ES-I3 (cell line): ENCODE measurements around the gene TCF7L1.
A peak's percentile ranks its signal among the peaks of the same experiment; 100 is the strongest.

Experiments
- H3K36me3 ChIP-seq: 2 replicates; pipeline ENCODE4 v1.6.1; 2013; ENCODE audit warnings: mild to moderate bottlenecking, low read length, control low read depth, moderate library complexity; ENCODE audit not compliant: insufficient read depth
- H3K4me1 ChIP-seq: 2 replicates; pipeline ENCODE4 v1.6.1; 2013; ENCODE audit warnings: mild to moderate bottlenecking, control low read depth, low read length; ENCODE audit not compliant: insufficient read depth
- H3K9ac ChIP-seq: 2 replicates; pipeline ENCODE4 v1.6.1; 2013; ENCODE audit warnings: low read depth, mild to moderate bottlenecking, low read length, moderate library complexity
- H3K9me3 ChIP-seq: 2 replicates; pipeline ENCODE4 v1.6.1; 2013; ENCODE audit warnings: mild to moderate bottlenecking, low read length, moderate library complexity; ENCODE audit not compliant: control insufficient read depth, insufficient read depth

The TCF7L1 gene

DNA sequence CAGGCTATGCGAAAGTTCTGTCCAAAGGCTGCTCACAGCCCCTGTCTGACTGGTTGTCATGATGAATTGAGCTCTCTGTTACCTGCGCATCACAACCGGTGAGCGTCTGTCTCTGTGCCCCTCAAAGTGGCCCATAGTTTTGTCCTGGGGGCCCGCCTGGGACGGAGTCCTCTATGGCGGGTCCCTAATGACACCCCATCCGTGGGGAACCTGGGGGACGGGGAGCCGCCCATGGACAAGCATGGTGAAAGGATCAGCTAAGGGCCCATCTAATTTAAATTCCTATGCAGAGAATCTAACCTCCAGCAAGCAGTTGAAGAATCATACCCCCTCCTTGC is 221.8 kb downstream of the TCF7L1 start:
- H3K9me3 ChIP-seq: no peaks in the 10 kb centered on the region
- peak overlapping the region; percentile 96 for H3K9ac ChIP-seq
- peaks cover 4% of the 10 kb centered on the region; the same call in 1 of the 2 replicates for H3K36me3 ChIP-seq
- H3K4me1 ChIP-seq: 0 out of 2 replicates have a peak, but pooled peaks cover 5% of the 10 kb centered on the region

DNA sequence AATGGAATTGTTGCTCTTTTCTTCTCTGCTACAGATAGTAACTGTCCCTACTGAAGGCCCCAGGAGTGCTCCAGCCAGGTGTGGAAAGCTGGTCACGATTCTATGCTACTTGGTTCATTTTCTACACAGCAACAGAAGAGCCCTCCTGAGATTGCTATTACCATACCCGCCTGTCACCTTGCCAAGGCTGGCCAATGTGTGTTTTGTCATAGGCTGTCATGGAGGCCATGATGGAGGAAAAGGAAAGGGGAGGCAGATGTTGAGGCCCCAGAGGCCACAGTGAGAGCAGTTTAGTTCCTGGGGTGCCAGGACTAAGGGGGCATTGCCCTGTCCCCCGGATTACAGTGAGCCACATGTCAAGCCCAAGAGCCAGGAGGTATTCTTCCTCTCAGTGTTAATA is 222.3 kb downstream of the TCF7L1 start:
- Histone ChIP-seq H3K4me1 (0 out of 2 replicates have a peak, but pooled peaks cover 5% of the 10 kb centered on the region), H3K36me3 (peaks cover 4% of the 10 kb centered on the region; the same call in 1 of the 2 replicates), H3K9me3 (no peaks in the 10 kb centered on the region), H3K9ac (peak overlapping the region; percentile 96; the same call in 1 of the 2 replicates)

DNA sequence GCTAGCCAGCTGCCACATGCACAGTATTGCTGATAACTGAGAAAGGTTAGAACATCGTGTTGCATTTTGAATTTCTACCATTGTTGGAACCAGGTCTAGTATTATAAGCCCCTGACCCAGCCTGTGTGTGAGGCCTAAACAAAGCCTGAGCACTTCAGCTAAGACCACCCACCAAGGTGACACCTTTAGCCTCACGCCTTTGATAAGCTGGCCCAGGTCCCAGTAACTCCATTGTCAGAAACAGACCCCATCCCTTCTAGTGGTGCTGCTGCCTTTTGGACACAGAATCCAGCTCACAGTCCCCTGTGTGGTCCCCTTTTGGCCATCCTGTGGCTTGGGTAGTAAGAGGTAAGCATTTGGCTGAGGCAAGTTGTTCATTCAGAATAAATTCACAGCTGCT is 223.0 kb downstream of the TCF7L1 start:
- H3K9me3 ChIP-seq: no peaks in the 10 kb centered on the region
- no peak overlapping the region for H3K9ac ChIP-seq
- 0 out of 2 replicates have a peak, but pooled peaks cover 5% of the 10 kb centered on the region for H3K4me1 ChIP-seq
- no peaks in the 10 kb centered on the region for H3K36me3 ChIP-seq

DNA sequence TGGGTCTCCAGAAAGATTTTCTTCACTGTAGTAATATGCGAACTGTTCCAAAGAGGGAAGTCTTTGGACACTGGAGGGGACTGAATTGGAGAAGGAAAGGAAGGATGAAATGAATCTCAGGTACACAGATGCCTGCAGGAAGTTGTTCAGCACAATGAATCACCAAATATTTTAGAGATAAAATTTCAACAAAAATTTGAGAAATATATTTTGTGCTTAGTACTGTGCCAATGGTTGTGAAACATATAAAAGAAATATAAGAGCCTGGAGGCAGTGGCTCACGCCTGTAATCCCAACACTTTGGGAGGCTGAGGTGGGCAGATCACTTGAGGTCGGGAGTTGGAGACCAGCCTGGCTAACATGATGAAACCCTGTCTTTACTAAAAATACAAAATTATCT is 224.5 kb downstream of the TCF7L1 start:
- H3K36me3 ChIP-seq: no peaks in the 10 kb centered on the region
- H3K9ac ChIP-seq: no peak overlapping the region
- no peaks in the 10 kb centered on the region for H3K9me3 ChIP-seq
- H3K4me1 ChIP-seq: 0 out of 2 replicates have a peak, but pooled peaks cover 5% of the 10 kb centered on the region
